GM18858 (cell line): ENCODE results near the gene GPLD1.
A peak's percentile ranks its signal among the peaks of the same experiment; 100 is the strongest.
"Not testable (repeated sequence)": the region's sequence is repeated elsewhere in the genome, so short reads cannot be mapped to it uniquely, and the experiment has no call there.

Source experiments
- ATAC-seq: cut with Tn5 transposase; IDR thresholded peaks from one replicate; pipeline ENCODE4 v1.9.1; 2021; ENCODE audit not compliant: unreplicated experiment

Gene GPLD1

GRCh38 chr6:24425091-24425490, 64.3 kb downstream of the GPLD1 start:
- no peak for ATAC-seq

GRCh38 chr6:24419526-24419925, 69.9 kb downstream of the GPLD1 start:
- no peak for ATAC-seq

- ATAC-seq = peak; percentile 94
These were observed 73.6 kb downstream of the GPLD1 start for GRCh38 chr6:24415753-24416152.

GRCh38 chr6:24414531-24414930, 74.8 kb downstream of the GPLD1 start:
- not testable (repeated sequence) for ATAC-seq

- no peak for ATAC-seq
These were observed 77.1 kb downstream of the GPLD1 start for GRCh38 chr6:24412294-24412693.

GRCh38 chr6:24410622-24411021, 78.8 kb downstream of the GPLD1 start:
- ATAC-seq = no peak

- ATAC-seq = peak; percentile 93
These were observed 80.5 kb downstream of the GPLD1 start for GRCh38 chr6:24408719-24409410.

- ATAC-seq = no peak
These were observed 84.1 kb downstream of the GPLD1 start for GRCh38 chr6:24405262-24405661.

- no peak for ATAC-seq
These were observed 85.9 kb downstream of the GPLD1 start for GRCh38 chr6:24403501-24403824.

- ATAC-seq = peak; percentile 88
These were observed 86.5 kb downstream of the GPLD1 start, which contains the start of gene MRS2 for GRCh38 chr6:24402697-24403500. TSS of gene MRS2 (plus strand) at chr6:24402936. CDS start at chr6:24403047, 111 bp downstream.

- ATAC-seq = no peak
These were observed 87.9 kb downstream of the GPLD1 start for GRCh38 chr6:24401458-24401857.

- not testable (repeated sequence) for ATAC-seq
These were observed 89.0 kb downstream of the GPLD1 start for GRCh38 chr6:24400045-24401039.

GRCh38 chr6:24397631-24398030, 91.7 kb downstream of the GPLD1 start:
- no peak for ATAC-seq

GRCh38 chr6:24396824-24397223, 92.6 kb downstream of the GPLD1 start:
- ATAC-seq = no peak

GRCh38 chr6:24394780-24395437, 94.5 kb downstream of the GPLD1 start:
- no peak for ATAC-seq

- no peak for ATAC-seq
These were observed 95.2 kb downstream of the GPLD1 start for GRCh38 chr6:24394061-24394779.

- peak; percentile 84 for ATAC-seq
These were observed 97.5 kb downstream of the GPLD1 start for GRCh38 chr6:24391756-24392405.

- ATAC-seq = no peak
These were observed 98.2 kb downstream of the GPLD1 start for GRCh38 chr6:24391208-24391607.

GRCh38 chr6:24387818-24388217, 101.6 kb downstream of the GPLD1 start:
- no peak for ATAC-seq
